Uterus (tissue), 2 donors: ENCODE data around the gene SEMA3E.

Experiments
- POLR2A ChIP-seq, 2 donors: fragments of 450-650 bp; IDR thresholded peaks; one replicate each; pipeline ENCODE4 v1.6.1; 2016; ENCODE audit warnings: antibody characterized with exemption in 2 of 2, mild to moderate bottlenecking in 1 of 2, moderate library complexity in 1 of 2
- TF ChIP-seq, protein P1 (sequence below), 4 experiments: fragments of 200-600 bp in 2 of 4; fragments of 450-650 bp in 2 of 4; sonication (generic) in 2 of 4; IDR thresholded peaks; one replicate each; pipeline ENCODE4 v1.5.1; 2016 to 2019; ENCODE audit warnings: antibody characterized with exemption in 4 of 4, mild to moderate bottlenecking in 2 of 4, moderate library complexity in 1 of 4

GRCh38 chr7:83394776-83395175, 254.2 kb downstream of the SEMA3E start:
- TF ChIP-seq, protein P1, sequence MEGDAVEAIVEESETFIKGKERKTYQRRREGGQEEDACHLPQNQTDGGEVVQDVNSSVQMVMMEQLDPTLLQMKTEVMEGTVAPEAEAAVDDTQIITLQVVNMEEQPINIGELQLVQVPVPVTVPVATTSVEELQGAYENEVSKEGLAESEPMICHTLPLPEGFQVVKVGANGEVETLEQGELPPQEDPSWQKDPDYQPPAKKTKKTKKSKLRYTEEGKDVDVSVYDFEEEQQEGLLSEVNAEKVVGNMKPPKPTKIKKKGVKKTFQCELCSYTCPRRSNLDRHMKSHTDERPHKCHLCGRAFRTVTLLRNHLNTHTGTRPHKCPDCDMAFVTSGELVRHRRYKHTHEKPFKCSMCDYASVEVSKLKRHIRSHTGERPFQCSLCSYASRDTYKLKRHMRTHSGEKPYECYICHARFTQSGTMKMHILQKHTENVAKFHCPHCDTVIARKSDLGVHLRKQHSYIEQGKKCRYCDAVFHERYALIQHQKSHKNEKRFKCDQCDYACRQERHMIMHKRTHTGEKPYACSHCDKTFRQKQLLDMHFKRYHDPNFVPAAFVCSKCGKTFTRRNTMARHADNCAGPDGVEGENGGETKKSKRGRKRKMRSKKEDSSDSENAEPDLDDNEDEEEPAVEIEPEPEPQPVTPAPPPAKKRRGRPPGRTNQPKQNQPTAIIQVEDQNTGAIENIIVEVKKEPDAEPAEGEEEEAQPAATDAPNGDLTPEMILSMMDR (IDR thresholded peaks at IDR 0.05), result no peak
- TF ChIP-seq POLR2A (IDR thresholded peaks at IDR 0.05), result no peak
